GM18499 (cell line): ENCODE results near the gene GFY.

ENCODE experiments used
- ATAC-seq: cut with Tn5 transposase; IDR thresholded peaks from one replicate; pipeline ENCODE4 v1.9.1; 2021; ENCODE audit warnings: moderate number of reproducible peaks; ENCODE audit not compliant: insufficient read depth, unreplicated experiment

The GFY gene

DNA sequence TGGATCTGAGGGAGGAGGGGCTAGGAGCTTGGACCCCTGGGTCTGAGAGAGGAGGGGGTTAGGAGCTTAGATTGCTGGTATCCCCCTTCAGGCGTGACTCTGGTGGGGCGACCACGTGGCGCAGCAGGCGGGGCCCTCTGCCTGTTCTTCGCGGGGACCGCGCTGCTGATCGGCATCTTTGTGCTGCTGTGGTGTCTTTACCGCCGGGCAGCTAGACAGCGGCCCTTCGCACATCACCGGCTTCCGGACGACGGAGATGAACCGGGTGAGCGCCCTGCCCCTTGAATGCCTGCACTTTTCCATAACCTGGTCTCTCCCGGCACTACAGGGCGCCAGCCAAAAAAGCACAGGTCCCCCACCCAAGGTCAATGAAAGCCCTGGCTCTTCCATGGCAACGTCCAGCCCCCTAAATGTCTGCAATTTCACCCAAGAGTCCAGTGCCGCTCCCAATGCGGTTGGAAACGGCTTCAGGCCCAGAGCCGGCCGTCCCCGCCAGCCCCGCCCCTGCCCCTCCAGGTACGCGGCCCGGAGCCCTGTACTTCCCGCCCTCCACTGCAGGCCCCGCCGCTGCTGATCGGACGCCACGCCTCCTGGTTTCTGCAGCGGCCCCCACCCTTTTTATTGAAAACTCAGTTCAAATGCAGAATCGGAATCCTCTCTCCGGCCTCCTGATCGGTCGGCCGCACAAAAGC is 2.8 kb downstream of the GFY start:
- ATAC-seq = no peak

DNA sequence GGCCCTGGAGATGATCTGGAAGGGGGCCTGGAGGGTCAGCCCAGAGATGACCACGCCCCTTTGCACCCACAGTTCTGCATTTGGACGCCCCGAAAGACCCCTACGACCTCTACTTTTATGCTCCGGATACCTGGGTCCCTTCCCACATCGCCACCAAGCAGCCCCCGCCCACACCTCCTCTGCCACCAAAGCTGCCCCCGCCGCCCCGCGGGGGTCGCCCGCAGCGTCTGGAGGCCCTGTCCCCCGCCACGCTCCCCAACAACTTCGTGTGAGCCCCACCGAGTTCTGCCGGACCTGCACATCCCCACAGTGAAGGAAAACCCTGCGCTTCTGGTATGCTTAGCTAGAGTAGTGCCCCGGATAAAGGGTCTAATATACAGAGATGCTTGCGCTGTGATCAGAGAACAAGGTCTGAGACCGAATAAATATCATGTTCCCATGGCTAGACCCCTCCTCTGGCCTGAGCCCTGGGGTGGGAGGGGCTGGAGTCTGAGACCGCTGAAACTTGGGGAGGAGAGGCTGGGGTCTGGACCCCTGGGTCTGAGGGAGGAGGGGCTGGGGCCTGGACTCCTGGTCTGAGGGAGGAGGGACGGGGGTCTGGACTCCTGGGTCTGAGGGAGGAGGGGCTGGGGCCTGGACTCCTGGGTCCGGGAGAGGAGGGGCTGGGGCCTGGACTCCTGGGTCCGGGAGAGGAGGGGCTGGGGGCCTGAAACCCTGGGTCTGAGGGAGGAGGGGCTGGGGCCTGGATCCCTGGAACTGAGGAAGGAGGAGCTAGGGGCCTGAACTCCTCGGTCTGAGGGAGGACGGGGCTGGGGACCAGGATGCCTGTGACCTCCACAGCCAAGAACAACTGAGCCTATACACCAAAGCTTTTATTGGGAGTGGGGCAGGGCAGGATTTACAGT is 3.6 kb downstream of the GFY start:
- ATAC-seq = no peak

DNA sequence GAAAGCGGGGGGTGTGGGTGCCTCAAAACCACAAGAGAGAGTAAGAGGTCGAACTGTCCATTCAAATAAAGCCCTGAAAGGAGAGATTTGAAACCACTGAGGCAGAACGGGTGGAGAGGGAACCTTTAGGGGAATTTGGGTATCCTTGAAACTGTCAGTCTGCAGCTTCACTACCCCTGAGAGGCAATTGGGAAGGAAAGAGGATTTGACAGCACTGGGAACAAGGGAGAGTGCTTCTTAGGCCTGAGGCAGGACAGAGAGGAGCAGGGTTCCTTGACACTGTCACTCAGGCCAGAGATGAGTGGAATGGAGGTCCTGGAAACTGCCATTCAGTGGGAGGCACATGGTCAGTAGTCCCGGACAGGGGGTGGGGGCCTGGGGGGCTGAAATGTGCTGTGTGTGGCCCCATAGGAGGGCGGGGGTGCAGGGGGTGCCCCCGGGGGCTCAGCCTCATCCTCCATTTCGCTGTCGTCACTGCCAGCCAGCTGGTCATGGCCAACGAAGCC is 5.0 kb downstream of the GFY start:
- no peak for ATAC-seq

DNA sequence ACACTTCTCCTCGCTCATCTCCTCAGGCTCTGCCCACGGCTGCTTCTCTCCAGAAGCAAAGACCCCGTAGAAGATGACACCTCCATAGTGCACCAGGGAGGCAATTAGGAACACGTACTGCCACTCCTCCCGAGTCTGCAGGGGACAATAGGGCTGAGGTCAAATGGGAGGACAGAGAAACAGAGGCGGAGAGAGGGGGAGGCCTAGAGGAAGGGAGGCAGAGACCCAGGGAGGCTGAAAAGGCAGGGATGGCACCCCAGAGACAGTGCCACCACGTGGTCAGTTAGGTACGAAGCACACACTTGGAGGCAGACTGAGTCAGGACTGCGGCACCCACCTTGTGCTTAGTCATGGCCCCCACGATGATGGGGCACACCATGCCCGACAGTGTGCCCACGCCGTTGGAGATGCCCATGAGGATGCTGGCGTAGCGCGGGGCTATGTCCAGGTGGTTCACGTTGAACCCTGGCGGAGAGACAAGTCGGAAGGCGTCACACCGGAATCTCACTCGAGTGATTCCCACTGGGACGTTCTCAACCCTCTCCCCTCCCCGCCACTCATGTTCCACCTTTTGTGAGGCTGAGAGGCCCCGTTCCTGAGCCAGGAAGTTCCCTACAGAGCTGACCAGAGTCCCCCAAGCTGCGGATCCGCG is 5.6 kb downstream of the GFY start:
- no peak for ATAC-seq

DNA sequence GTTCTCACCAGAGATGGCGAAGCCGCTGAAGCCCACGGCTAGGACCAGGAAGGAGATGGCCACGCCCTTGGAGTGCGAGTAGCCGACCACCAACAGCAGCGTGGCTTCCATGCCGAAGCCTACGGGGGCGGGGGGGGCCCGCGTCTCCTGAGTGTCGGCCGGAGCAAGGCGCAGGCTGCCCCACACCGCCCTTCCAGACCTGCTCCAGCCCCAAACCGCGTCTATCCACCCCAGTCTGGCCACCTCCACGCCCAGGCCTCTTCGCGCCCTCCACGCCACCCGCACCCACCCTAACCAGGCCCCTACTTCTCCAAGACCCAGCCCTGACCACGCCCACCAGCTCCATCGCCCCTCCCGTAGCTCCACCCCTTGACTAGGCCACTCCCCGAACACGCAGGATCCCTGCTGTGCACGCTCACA is 6.2 kb downstream of the GFY start:
- no peak for ATAC-seq

DNA sequence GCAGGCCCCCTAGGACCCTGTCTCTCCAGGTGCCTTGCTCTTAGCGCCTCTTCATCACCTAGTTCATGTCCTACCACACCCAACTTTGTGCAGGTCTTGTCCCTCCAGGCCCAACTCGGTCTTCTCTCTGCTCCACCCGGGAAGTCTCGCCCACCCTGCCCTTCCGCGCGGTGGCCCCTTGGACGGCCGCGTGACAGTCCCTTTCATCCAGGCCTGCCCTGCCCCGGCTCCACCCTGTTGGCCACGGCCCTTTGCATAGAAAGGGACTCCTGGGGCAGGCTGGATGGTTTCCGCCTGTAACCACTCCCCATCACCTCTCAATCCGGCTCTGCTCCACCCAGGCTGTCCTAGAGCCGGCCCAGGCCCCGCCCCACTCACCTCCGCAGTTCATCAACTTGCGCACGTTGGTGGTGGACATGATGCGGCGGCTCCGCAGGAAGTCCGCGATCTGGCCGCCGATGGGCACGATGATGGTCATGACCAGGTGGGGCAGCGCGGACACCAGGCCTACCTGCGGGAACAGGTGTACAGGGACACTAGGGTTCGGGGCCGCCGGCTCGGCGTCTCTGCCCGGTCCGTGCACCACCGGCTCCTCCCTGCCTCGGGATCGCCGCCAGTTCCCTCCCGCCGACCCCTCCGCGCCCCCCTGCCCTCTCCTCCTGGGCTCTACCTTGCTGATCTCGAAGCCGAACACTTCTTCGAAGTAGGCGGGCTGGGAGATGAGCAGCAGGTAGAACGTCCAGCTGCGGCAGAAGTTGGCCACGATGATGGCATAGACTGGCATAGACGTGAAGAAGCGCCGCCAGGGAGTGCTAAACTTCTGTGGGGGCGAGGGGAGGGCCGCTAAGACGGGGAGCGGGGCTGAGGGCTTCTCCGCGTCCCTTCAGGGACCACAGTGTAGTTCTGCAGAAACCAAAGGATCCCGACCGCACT is 7.2 kb downstream of the GFY start:
- no peak for ATAC-seq

DNA sequence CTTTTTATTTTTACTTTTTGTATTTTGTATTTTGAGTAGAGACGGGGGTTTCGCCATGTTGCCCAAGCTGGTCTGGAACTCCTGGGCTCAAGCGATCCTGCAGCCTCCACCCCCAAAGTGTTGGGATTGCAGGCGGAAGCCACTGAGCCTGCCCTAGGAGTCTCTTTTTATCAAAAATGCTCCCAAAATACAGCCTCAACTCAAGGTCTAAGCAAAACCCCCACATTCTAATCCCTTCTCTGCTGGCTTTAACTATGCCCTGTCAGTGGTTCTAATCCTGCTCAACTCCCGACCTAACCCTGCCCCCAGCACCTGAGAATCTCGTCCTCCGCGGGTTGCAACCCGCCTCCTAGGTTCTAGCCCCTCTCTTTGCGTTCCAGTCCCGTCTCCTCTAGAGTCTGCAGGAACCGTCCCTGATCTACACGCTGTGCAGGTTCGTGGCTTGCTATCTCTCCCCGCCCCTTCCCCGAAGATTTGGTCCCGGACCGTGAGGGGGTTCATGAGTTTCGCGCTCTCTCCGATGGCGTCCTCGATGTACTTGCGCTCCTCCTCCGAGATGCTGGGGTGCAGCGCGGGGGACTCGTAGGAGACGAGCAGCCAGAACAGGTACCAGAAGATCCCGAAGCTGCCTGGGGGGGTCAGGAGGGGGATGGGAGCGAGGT is 8.2 kb downstream of the GFY start:
- no peak for ATAC-seq

DNA sequence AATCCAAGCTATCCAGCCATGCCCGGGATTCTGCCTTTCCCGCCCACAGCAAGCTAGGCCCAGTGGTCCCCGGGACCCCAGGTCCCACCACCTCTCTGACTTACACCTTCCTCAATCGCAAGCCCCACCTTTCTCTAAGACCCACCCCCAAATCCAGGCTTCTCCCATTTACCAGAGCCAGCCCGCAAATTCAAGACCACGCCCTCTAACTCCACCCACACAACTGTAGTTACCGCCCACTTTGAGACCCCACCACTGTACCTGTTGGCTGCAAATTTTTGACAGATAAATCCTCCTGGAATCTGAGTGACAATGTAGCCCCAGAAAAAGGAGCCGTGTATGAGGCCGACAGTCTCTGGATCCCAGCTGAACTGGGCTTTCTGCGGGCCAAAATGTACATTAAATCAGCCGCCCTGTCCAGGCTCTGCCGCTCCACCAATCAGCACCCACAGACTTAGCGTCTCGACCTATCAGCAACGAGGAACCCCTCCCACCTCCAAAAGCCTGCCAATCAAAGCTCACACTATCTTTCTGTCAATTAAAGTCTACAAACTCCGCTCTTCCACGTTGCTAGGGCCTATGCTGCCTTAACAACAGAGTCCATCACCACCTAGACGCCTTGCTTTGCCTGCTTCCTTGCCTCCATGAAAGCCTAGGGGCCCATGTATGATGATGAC is 9.9 kb downstream of the GFY start:
- no peak for ATAC-seq

DNA sequence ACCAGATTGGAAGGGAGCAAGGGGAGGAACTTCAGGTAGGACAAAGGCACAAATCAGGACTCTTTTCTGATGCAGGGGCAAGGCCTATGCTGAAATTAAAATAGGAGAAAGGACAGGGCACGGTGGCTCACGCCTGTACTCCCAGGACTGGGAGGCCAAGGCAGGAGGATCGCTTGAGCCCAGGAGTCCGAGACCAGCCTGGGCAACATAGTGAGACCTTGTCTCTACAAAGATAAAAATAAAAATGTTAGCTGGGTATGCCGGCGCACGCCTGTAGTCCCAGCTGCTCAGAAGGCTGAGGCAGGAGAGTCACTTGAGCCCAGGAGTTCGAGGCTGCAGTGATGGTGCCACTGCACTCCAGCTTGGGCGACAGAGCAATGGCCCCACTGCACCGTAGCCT is 10.5 kb downstream of the GFY start:
- ATAC-seq = no peak

DNA sequence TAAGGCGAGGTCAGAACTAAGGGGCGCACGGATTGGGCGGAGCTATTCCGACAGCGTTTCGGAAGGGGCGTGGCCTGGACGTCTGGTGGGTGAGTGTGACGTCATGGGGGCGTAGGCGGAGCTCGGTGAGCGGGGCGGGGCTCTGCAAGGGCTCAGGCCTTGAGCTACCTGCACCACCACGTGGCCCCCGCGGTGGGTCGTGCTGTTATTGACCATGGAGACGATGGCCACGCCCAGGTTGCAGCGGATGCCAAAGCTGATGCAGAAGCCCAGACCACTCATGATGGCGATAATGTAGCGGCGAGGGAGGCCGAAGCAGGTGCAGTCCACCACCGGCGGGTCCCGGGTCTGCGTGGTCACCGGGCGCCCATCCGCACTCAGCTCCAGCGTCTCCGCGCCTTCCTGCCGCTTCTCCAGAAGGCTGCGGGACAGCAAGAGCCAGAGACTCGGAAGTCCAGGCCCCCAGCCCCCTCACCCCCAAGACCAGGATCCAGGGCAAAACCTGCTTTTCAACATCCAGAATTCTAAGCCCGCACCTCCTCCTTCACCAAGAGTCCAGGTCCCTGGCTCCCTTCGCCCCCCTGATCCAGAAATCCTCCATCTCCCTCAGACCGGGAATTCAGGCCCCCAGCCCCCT is 11.3 kb downstream of the GFY start:
- ATAC-seq = no peak

DNA sequence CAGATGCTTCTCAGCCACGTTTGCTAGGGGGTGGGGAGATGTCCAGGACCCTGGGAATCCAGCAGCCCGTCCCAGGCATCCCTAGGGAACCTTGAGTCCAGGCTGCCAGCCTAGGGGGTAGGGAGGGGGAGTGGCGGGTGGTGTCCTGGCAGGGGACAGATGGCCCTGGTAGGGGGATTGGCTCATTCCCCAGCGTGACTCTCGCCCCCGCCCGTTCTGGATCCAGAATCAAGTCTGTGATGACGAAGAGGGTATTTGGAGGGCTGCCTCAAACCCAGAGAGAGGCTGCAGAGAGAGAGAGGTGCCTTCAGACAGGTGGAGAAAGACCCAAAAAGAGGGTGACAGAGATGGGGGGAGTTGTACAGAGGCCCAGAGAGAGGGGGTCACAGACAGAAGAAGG is 12.0 kb downstream of the GFY start:
- no peak for ATAC-seq

DNA sequence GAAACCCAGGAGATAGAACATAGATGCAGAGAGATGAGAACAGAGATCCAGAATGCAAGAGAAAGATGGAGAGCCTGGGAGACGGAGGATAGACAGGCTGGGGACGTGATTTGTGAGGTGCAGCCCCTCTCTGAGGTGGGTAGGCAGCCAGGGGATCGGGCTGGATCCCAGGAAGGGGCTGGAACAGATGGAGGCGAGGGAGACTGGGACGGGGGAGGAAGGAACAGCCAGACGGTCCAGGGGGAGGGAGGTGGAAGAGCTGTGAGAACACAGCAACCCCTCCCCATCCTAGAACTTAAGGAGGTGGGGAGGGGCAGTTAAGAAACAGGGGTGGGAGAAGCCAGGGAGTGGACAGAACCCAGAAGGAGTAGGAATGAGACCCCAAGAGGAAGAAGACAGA is 13.1 kb downstream of the GFY start:
- no peak for ATAC-seq

DNA sequence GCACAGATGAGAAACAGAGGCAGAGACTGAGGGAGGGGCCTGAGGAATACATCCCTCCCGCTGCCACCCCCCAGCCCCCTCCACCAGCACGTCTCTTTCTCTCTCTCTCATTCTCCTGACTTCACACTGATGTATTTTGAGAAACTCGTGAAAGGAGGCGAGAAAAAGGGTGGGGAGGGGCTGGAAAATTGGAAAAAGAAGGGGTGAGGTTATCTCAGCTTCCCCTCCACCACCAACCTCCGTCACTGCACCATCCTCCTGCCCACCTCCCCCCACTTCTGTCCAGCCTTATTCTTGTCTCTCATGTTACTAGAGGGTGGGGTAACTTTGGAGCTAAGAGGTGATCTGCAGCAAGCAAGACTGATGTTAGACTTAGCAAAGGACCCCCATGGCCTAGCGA is 14.6 kb downstream of the GFY start:
- ATAC-seq = no peak

DNA sequence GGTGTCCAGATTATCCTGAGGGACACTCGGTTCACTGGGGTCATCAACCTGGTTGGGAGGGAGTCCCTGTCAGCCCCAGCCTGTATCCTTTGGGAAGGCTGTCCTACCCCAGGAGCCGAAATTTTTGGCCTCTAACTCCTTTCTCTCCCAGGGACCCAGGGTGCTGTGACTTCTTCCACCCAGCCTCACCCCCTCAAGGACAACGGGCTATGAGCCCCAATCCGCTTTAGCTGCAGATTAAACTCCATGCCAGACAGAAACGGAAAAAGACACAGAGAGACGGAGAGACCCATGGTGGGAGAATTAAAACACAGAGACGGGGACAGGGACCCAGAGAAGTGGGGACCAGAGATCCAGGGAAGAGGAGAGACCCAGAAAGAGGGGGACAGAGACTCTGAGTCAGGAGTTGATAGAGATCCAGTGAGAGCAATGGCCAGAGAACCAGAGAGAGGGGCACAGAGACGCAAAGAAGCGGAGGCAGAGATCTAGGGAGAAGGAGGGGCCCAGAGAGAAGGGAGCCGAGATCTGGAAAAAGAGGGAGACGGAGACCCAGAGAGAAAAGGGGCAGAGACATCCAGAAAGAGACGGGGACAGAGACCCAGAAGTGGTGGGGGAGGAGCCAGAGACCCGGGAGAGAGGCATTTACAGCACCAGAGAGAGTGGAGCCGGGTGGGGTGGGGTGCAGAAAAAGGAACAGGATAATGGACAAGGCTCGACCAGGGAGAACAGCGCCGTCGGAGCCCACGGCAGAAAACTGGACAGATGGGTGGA is 15.4 kb downstream of the GFY start:
- ATAC-seq = no peak

DNA sequence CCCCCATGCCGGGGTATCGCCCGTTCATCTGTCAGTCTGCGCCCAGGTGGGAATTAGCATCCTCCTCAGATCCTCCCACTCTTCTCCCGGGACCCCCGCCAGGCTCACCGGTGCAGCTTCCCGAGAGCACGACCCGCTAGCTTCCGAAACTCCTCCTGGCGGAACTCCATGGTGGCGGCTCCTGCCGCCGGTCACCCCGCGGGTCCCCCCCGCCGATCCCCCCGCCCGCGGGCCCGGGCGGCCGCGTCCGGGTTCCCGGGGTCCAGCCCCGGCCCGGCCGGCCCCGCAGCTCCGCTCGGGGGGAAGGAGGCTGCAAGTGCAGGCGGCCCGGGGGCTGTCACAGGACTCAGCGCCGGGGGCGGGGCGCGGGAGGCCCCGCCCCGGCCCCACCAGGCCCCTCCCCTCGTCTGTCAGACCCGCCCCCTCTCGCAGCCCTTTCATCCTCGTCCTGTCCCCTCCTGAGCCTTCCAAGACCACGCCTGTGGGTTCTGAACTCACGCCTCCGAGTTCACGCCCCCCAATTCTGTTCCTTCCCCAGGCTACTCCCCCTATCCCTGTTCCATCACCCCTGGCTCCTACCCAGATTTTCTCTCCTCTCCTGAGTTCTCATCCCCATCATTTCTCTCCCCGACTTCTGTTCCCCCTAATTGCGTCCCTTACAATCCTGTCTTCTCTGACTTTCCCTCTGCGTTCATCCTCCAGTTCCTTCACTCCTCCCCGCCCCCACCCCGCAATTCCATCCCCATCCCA is 16.2 kb downstream of the GFY start, which contains the start of gene SLC17A7:
TSS of gene SLC17A7 (minus strand) at position 318 of the 750 bp plus-strand sequence. CDS start at position 170, 148 bp downstream.
- ATAC-seq = no peak

DNA sequence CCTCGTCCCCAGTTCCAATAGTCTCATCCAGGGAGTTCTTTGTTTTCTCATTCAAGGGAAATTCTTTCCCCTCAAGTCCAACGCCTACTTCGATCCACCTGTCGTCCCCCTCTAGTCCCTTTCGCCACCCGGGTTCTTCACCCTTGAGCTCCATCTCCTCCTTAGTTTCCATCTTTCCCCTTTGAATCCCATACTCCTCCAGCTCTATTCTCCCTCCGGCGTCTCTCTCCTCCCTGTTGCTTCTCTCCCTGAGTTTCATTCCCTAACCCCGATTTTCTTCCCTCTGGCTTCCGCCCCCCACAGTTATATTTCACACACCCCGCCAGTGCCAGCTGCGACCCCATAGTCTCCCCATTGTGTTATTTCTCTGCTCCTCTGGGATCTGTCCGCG is 16.8 kb downstream of the GFY start:
- ATAC-seq = no peak

DNA sequence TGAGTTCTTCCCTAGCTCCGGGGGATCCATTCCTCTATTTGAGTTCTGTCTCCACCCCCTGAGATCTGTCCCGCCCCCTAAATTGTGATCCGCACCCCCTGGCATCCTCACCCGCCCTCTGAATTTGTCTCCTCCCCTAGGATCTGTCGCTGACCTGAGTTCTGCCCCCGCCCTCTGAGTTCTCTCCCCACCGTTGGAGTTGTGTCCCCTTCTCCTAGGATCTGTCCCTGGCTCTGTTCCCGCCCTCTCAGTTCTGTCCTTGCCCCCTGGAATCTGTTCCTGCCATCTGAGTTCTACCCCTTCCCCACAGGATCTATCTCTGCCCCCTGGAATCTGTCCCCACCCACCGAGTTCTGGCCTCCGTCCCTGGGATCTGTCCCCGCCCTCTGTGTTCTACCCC is 17.2 kb downstream of the GFY start:
- no peak for ATAC-seq
